HCT116 (cell line): Measurements from ENCODE around the gene PSPC1. TPM values are rescaled to one million over a fixed set of nuclear protein-coding genes. Genes with fewer than 3 reads are reported as not detected.

Experiments used
- ATAC-seq: fragments of 200-7000 bp; cut with Tn5 transposase; 2 replicates; pipeline ENCODE4 v1.9.1; 2020; ENCODE audit warnings: mild to moderate bottlenecking, moderate library complexity
- BruUV-seq: library from RNA; stranded (reverse); fragments of 400-500 nt; replicated peaks from 2 replicates; lab custom pipeline; 2021; lab: Mats Ljungman, UMichigan
- CTCF ChIA-PET: fragments of 300-600 bp; sonication (Branson Sonifier 250); formaldehyde crosslinking; loops from one replicate; lab custom pipeline; 2021; ENCODE audit warnings: antibody characterized with exemption; lab: Charles Lee
- POLR2A ChIA-PET: fragments of 300-600, 350-600 bp; sonication (Branson Sonifier 250); formaldehyde crosslinking; loops from one replicate; lab custom pipeline; 2021; ENCODE audit warnings: antibody characterized with exemption; lab: Charles Lee
- RAD21 ChIA-PET, 2 experiments: fragments of 300-600 bp; sonication (Branson Sonifier 250); formaldehyde crosslinking; loops; one replicate each; lab custom pipeline; 2023; ENCODE audit warnings: low total read pairs in 2 of 2; ENCODE audit not compliant: uncharacterized antibody in 2 of 2, unreplicated experiment in 2 of 2, low non-redundant PET in 1 of 2; lab: Charles Lee
- DNase-seq: peaks from one replicate; pipeline ENCODE4 v3.0.0-alpha.2; 2010; ENCODE audit warnings: low read depth, low spot score
- H2AFZ ChIP-seq: fragments of 200-600 bp; shearing (Covaris generic), sonication (generic); 2 replicates; pipeline ENCODE4 v1.6.1; 2017; ENCODE audit warnings: low read depth, mixed run types, mixed read lengths, antibody characterized with exemption, low read length; ENCODE audit not compliant: poor library complexity, severe bottlenecking
- H3K27ac ChIP-seq: 2 replicates; pipeline ENCODE4 v1.5.1; 2012; ENCODE audit warnings: low read depth, low read length
- H3K27me3 ChIP-seq: fragments of 200-600 bp; sonication (generic); 2 replicates; pipeline ENCODE4 v1.6.1; 2016; ENCODE audit warnings: mixed run types, low read length, mixed read lengths; ENCODE audit not compliant: insufficient read depth
- H3K36me3 ChIP-seq, 2 experiments: fragments of 200-500 bp in 1 of 2; fragments of 200-600 bp in 1 of 2; sonication (Bioruptor generic) in 1 of 2; sonication (generic) in 1 of 2; 2 replicates each; pipeline versions ENCODE4 v1.5.1 to v1.6.1; 2014 to 2016; ENCODE audit warnings: low read length in 2 of 2, inconsistent platforms in 1 of 2, mixed read lengths in 1 of 2, mixed run types in 1 of 2; ENCODE audit not compliant: insufficient read depth in 2 of 2, control insufficient read depth in 1 of 2
- H3K4me1 ChIP-seq, 2 experiments: fragments of 200-600 bp in 1 of 2; sonication (generic) in 1 of 2; 2 replicates each; pipeline versions ENCODE4 v1.5.1 to v1.6.1; 2012 to 2017; ENCODE audit warnings: low read length in 2 of 2, inconsistent platforms in 1 of 2, mild to moderate bottlenecking in 1 of 2, mixed read lengths in 1 of 2, mixed run types in 1 of 2, moderate library complexity in 1 of 2; ENCODE audit not compliant: insufficient read depth in 2 of 2, control insufficient read depth in 1 of 2
- H3K4me2 ChIP-seq: fragments of 200-600 bp; sonication (generic); 2 replicates; pipeline ENCODE4 v1.6.1; 2017; ENCODE audit warnings: mixed run types, low read length, mixed read lengths
- H3K4me3 ChIP-seq, 2 experiments: fragments of 200-600 bp in 1 of 2; sonication (generic) in 1 of 2; replicated peaks in 1 of 2; 2 replicates each; pipeline ENCODE4 v1.5.1; 2011 to 2016; ENCODE audit warnings: low read length in 2 of 2, control low read depth in 1 of 2, low read depth in 1 of 2, mild to moderate bottlenecking in 1 of 2, mixed read lengths in 1 of 2, mixed run types in 1 of 2
- H3K79me2 ChIP-seq: fragments of 200-600 bp; sonication (generic); 2 replicates; pipeline ENCODE4 v1.6.1; 2017; ENCODE audit warnings: mild to moderate bottlenecking, mixed run types, low read length, moderate library complexity, mixed read lengths; ENCODE audit not compliant: insufficient read depth
- H3K9ac ChIP-seq: fragments of 200-600 bp; sonication (generic); 2 replicates; pipeline ENCODE4 v1.6.1; 2016; ENCODE audit warnings: low read length, mixed read lengths
- H3K9me2 ChIP-seq: fragments of 200-600 bp; sonication (generic), shearing (Covaris generic); 2 replicates; pipeline ENCODE4 v1.6.1; 2017; ENCODE audit warnings: mixed run types, mild to moderate bottlenecking, moderate library complexity; ENCODE audit not compliant: insufficient read depth
- H3K9me3 ChIP-seq, 2 experiments: fragments of 200-500 bp in 1 of 2; fragments of 200-600 bp in 1 of 2; sonication (Bioruptor generic) in 1 of 2; sonication (generic) in 1 of 2; 2 replicates each; pipeline ENCODE4 v1.6.1; 2014 to 2017; ENCODE audit warnings: low read length in 2 of 2, mixed read lengths in 2 of 2, inconsistent platforms in 1 of 2, low read depth in 1 of 2, mild to moderate bottlenecking in 1 of 2, mixed run types in 1 of 2, moderate library complexity in 1 of 2; ENCODE audit not compliant: control insufficient read depth in 1 of 2, insufficient read depth in 1 of 2
- H4K20me1 ChIP-seq: fragments of 200-600 bp; sonication (generic), shearing (Covaris generic); 2 replicates; pipeline ENCODE4 v1.6.1; 2017; ENCODE audit warnings: mixed run types, mild to moderate bottlenecking, moderate library complexity; ENCODE audit not compliant: insufficient read depth
- CBX3 ChIP-seq: IDR thresholded peaks from 2 replicates; pipeline ENCODE4 v1.6.1; 2012; ENCODE audit warnings: low read depth
- CEBPB ChIP-seq: IDR thresholded peaks from 2 replicates; pipeline ENCODE4 v1.6.1; 2012; ENCODE audit warnings: low read depth
- EGR1 ChIP-seq: IDR thresholded peaks from 2 replicates; pipeline ENCODE4 v1.6.1; 2012; ENCODE audit warnings: low read depth
- EZH2 ChIP-seq: fragments of 200-600 bp; sonication (generic); IDR thresholded peaks from 2 replicates; pipeline ENCODE4 v1.6.1; 2017; ENCODE audit warnings: antibody characterized with exemption, mixed run types
- EZH2phosphoT487 ChIP-seq: fragments of 200-600 bp; IDR thresholded peaks from 2 replicates; pipeline ENCODE4 v1.6.1; 2018; ENCODE audit warnings: antibody characterized with exemption, borderline replicate concordance
- FOSL1 ChIP-seq: IDR thresholded peaks from 2 replicates; pipeline ENCODE4 v1.6.1; 2012; ENCODE audit warnings: low read depth
- JUND ChIP-seq: IDR thresholded peaks from 2 replicates; pipeline ENCODE4 v1.6.1; 2012
- POLR2A ChIP-seq: IDR thresholded peaks from 2 replicates; pipeline ENCODE4 v1.7.0; 2011; ENCODE audit warnings: borderline replicate concordance; ENCODE audit not compliant: insufficient read depth, insufficient read length; ENCODE audit errors: extremely low read depth
- POLR2AphosphoS5 ChIP-seq: IDR thresholded peaks from 2 replicates; pipeline ENCODE4 v1.6.1; 2011; ENCODE audit warnings: mild to moderate bottlenecking, low read depth, low read length, moderate library complexity
- SIN3A ChIP-seq: IDR thresholded peaks from 2 replicates; pipeline ENCODE4 v1.6.1; 2012; ENCODE audit warnings: low read depth
- SP1 ChIP-seq: IDR thresholded peaks from 2 replicates; pipeline ENCODE4 v1.6.1; 2012; ENCODE audit warnings: low read depth
- SRF ChIP-seq: IDR thresholded peaks from 2 replicates; pipeline ENCODE4 v1.6.1; 2012; ENCODE audit warnings: low read depth
- TCF7L2 ChIP-seq: IDR thresholded peaks from 2 replicates; pipeline ENCODE4 v1.7.0; 2011; ENCODE audit warnings: borderline replicate concordance, inconsistent platforms; ENCODE audit not compliant: insufficient read depth, insufficient read length; ENCODE audit errors: extremely low read depth
- YY1 ChIP-seq: IDR thresholded peaks from 2 replicates; pipeline ENCODE4 v1.6.1; 2011; ENCODE audit warnings: low read length, low read depth, moderate library complexity, mild to moderate bottlenecking; ENCODE audit not compliant: insufficient replicate concordance; ENCODE audit errors: extremely low read depth
- ZFX ChIP-seq: fragments of 450-650 bp; IDR thresholded peaks from 2 replicates; pipeline ENCODE4 v1.6.1; 2017
- intact Hi-C: fragments of 100-400 bp; cut with micrococcal nuclease; formaldehyde crosslinking; loops from 2 replicates; pipeline ENCODE4 v1.10.0; 2022
- total RNA-seq: library from RNA; stranded (reverse); gene quantifications from one replicate; pipeline ENCODE4 v1.2.1, GENCODE V29; 2021; ENCODE audit not compliant: unreplicated experiment
- TF ChIP-seq, protein P1 (sequence below), 3 experiments: fragments of 200-600 bp in 1 of 3; sonication (generic) in 1 of 3; IDR thresholded peaks in 2 of 3; conservative IDR thresholded peaks in 1 of 3; 2 replicates each; pipeline ENCODE4 v1.5.1; 2012 to 2017; ENCODE audit warnings: low read depth in 2 of 3, low read length in 2 of 3, antibody characterized with exemption in 1 of 3, borderline replicate concordance in 1 of 3, control low read depth in 1 of 3, mild to moderate bottlenecking in 1 of 3, mixed read lengths in 1 of 3, mixed run types in 1 of 3, moderate library complexity in 1 of 3; ENCODE audit not compliant: insufficient read depth in 1 of 3
- TF ChIP-seq, protein P2 (sequence below): IDR thresholded peaks from 2 replicates; pipeline ENCODE4 v1.6.1; 2011; ENCODE audit warnings: mild to moderate bottlenecking, low read length, moderate library complexity; ENCODE audit not compliant: insufficient replicate concordance; ENCODE audit errors: extremely low read depth

Gene PSPC1
- total RNA-seq, 1 experiment from 2014 or later: 57.7 TPM

- no peak for TF ChIP-seq YY1
- no peak for TF ChIP-seq EZH2
- no peak for TF ChIP-seq CBX3
- TF ChIP-seq CEBPB: no peak
- TF ChIP-seq, protein P1, sequence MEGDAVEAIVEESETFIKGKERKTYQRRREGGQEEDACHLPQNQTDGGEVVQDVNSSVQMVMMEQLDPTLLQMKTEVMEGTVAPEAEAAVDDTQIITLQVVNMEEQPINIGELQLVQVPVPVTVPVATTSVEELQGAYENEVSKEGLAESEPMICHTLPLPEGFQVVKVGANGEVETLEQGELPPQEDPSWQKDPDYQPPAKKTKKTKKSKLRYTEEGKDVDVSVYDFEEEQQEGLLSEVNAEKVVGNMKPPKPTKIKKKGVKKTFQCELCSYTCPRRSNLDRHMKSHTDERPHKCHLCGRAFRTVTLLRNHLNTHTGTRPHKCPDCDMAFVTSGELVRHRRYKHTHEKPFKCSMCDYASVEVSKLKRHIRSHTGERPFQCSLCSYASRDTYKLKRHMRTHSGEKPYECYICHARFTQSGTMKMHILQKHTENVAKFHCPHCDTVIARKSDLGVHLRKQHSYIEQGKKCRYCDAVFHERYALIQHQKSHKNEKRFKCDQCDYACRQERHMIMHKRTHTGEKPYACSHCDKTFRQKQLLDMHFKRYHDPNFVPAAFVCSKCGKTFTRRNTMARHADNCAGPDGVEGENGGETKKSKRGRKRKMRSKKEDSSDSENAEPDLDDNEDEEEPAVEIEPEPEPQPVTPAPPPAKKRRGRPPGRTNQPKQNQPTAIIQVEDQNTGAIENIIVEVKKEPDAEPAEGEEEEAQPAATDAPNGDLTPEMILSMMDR (IDR thresholded peaks at IDR 0.05 in 2 of 3, conservative IDR thresholded peaks at IDR 0.05 in 1 of 3; ENCODE audit: borderline replicate concordance in 1 of 3, insufficient read depth in 1 of 3, low read depth in 2 of 3, low read length in 2 of 3): no peak
Observed at GRCh38 chr13:19795956-19796355, 13.2 kb upstream of the PSPC1 start (continued).

DNA sequence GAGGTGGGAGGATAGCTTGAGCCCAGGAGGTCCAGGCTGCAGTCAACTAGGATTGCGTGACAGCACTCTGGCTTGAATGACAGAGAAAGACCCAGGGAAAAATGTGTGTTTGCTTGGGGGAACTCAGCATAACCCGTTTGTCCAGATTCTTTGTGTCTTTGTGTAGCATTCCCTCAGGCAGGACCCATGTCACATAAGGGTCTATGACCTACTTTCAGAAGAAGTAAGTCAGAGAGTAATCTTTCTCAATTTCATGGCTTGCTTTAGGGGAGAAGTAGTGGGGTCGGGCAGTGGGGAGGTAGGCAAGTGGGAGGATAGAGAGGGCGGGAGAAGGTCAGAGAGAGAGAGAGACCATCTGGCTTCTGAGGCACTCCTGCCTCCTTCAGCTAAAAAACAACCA lies 11.9 kb upstream of the PSPC1 start:
- Histone ChIP-seq H3K4me1 (peaks cover 19 to 29% of the 10 kb centered on the region in 2 experiments), H3K9me2 (no peaks in the 10 kb centered on the region), H3K9ac (peak overlapping the region; percentile 33), H3K27ac (peak overlapping the region; percentile 41; the same call in 1 of the 2 replicates), H3K4me3 (peak overlapping the region in 1 of 2 experiments; percentile 32; a peak in 2 of 4 replicates), H3K27me3 (no peaks in the 10 kb centered on the region), H4K20me1 (no peaks in the 10 kb centered on the region), H3K4me2 (peak overlapping the region; percentile 72), H2AFZ (no peak overlapping the region), H3K36me3 (no peaks in the 10 kb centered on the region), H3K79me2 (no peaks in the 10 kb centered on the region), H3K9me3 (no peaks in the 10 kb centered on the region)
- CTCF ChIA-PET: no interaction called here
- intact Hi-C loops: no loop called here
- RAD21 ChIA-PET: no interaction called here
- TF ChIP-seq, protein P1 (IDR thresholded peaks at IDR 0.05 in 2 of 3, conservative IDR thresholded peaks at IDR 0.05 in 1 of 3; ENCODE audit: borderline replicate concordance in 1 of 3, insufficient read depth in 1 of 3, low read depth in 2 of 3, low read length in 2 of 3): no peak
- TF ChIP-seq EZH2 (no peak), POLR2AphosphoS5 (no peak), CBX3 (0 out of 2 replicates have a peak, but pooled peaks have one; percentile 36), POLR2A (no peak), CEBPB (no peak), JUND (peak; percentile 28; the same call in 1 of the 2 replicates), SIN3A (peak; percentile 25; the same call in 1 of the 2 replicates), YY1 (no peak), SP1 (peak; percentile 62; the same call in 1 of the 2 replicates), EGR1 (no peak), ZFX (no peak), EZH2phosphoT487 (no peak), SRF (no peak), TCF7L2 (no peak), FOSL1 (0 out of 2 replicates have a peak, but pooled peaks have one; percentile 8)
- TF ChIP-seq, protein P2, sequence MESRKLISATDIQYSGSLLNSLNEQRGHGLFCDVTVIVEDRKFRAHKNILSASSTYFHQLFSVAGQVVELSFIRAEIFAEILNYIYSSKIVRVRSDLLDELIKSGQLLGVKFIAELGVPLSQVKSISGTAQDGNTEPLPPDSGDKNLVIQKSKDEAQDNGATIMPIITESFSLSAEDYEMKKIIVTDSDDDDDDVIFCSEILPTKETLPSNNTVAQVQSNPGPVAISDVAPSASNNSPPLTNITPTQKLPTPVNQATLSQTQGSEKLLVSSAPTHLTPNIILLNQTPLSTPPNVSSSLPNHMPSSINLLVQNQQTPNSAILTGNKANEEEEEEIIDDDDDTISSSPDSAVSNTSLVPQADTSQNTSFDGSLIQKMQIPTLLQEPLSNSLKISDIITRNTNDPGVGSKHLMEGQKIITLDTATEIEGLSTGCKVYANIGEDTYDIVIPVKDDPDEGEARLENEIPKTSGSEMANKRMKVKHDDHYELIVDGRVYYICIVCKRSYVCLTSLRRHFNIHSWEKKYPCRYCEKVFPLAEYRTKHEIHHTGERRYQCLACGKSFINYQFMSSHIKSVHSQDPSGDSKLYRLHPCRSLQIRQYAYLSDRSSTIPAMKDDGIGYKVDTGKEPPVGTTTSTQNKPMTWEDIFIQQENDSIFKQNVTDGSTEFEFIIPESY: no peak
- POLR2A ChIA-PET: interaction anchor here (1.2 kb wide), 1 partner anchor 12 kb away, joined by 4 read pairs; the partner anchor contains the start of gene PSPC1
- BruUV-seq: no TSS peak
- peak; percentile 88 for ATAC-seq
- peak; percentile 56 for DNase-seq
